Gastrocnemius medialis (tissue), 4 donors: ENCODE data around the gene PLG. TPM values are rescaled to one million over a fixed set of nuclear protein-coding genes. Genes with fewer than 3 reads are reported as not detected.

Experiments used
- ATAC-seq, 2 donors: fragments of 150-250 bp; one replicate each; pipeline ENCODE4 v1.9.1; 2016
- DNase-seq, 2 donors: peaks; one replicate each; pipeline ENCODE4 v3.0.0-alpha.2; 2019
- H3K27ac ChIP-seq, 4 donors: fragments of 200-600 bp; sonication (generic); 1 replicate in 1 of 4; 2 replicates in 3 of 4; pipeline ENCODE4 v1.5.1; 2016 to 2018; ENCODE audit warnings: mild to moderate bottlenecking in 2 of 4, moderate library complexity in 1 of 4
- H3K27me3 ChIP-seq, 3 donors: fragments of 200-600 bp; sonication (generic) in 2 of 3; 1 replicate in 1 of 3; 2 replicates in 2 of 3; pipeline versions ENCODE4 v1.5.1 to v1.6.0; 2016 to 2019; ENCODE audit warnings: mild to moderate bottlenecking in 1 of 3, moderate library complexity in 1 of 3
- H3K36me3 ChIP-seq, 2 donors: fragments of 200-600 bp; sonication (generic) in 1 of 2; one replicate each; pipeline ENCODE4 v1.5.1; 2017 to 2018
- H3K4me1 ChIP-seq, 2 donors: fragments of 200-600 bp; sonication (generic) in 1 of 2; one replicate each; pipeline ENCODE4 v1.5.1; 2016 to 2017; ENCODE audit warnings: mild to moderate bottlenecking in 2 of 2
- H3K4me3 ChIP-seq, 4 donors: fragments of 200-600 bp; sonication (generic) in 3 of 4; 1 replicate in 1 of 4; 2 replicates in 3 of 4; pipeline ENCODE4 v1.5.1; 2016 to 2019; ENCODE audit warnings: mild to moderate bottlenecking in 2 of 4
- H3K9me3 ChIP-seq, 3 donors: fragments of 200-600 bp; sonication (generic) in 2 of 3; 1 replicate in 1 of 3; 2 replicates in 2 of 3; pipeline ENCODE4 v1.5.1; 2016 to 2019
- POLR2A ChIP-seq, 2 donors: fragments of 450-650 bp; IDR thresholded peaks; one replicate each; pipeline ENCODE4 v1.6.1; 2017; ENCODE audit warnings: antibody characterized with exemption in 2 of 2, mild to moderate bottlenecking in 2 of 2, moderate library complexity in 2 of 2
- in situ Hi-C, 4 donors: fragments of 200-750 bp; cut with MboI; loops; one replicate each; pipeline versions ENCODE4 v1.15.0 to v1.8.0; 2017; ENCODE audit warnings: low sequenced_read_pairs in 4 of 4
- intact Hi-C: fragments of 100-400 bp; cut with DNase I; formaldehyde crosslinking; loops from one replicate; pipeline ENCODE4 v1.15.1; 2023; ENCODE audit warnings: low total_unique reads
- total RNA-seq, 4 donors: library from RNA; depleted of rRNA; stranded (reverse); fragments of >200 nt; gene quantifications; one replicate each; pipeline versions ENCODE4 v1.1.0 to v1.2.3, GENCODE V29; 2016
- TF ChIP-seq, protein P1 (sequence below), 5 experiments: fragments of 450-650 bp in 3 of 5; fragments of 200-600 bp in 2 of 5; sonication (generic) in 2 of 5; IDR thresholded peaks in 4 of 5; conservative IDR thresholded peaks in 1 of 5; 1 replicate in 4 of 5; 2 replicates in 1 of 5; pipeline ENCODE4 v1.5.1; 2016 to 2019; ENCODE audit warnings: antibody characterized with exemption in 5 of 5, mild to moderate bottlenecking in 3 of 5, moderate library complexity in 3 of 5

Gene PLG
- total RNA-seq, 4 donors from 2014 or later: 1.1 to 2.4 TPM; not detected in 2

- H3K27ac ChIP-seq: no peak overlapping the region
- in situ Hi-C loops: no loop called here
- H3K27me3 ChIP-seq: no peaks in the 10 kb centered on the region
These were observed 12.8 kb downstream of the PLG start for GRCh38 chr6:160714731-160715316.

DNA sequence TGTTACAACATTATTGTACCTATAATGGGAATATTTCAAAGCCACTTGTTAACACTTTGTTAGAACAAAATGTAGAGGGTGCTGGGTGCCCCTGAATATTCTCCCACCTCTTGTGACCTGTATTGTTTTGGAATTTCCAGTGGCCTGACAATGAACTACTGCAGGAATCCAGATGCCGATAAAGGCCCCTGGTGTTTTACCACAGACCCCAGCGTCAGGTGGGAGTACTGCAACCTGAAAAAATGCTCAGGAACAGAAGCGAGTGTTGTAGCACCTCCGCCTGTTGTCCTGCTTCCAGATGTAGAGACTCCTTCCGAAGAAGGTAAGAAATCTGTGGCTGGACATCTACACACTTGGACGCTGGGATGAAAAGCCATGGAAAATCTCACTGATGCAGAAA lies 28.9 kb downstream of the PLG start:
- in situ Hi-C loops (no loop called here), intact Hi-C loops (no loop called here)
- Histone ChIP-seq H3K4me3 (no peak overlapping the region), H3K27me3 (no peaks in the 10 kb centered on the region), H3K4me1 (no peaks in the 10 kb centered on the region), H3K9me3 (no peaks in the 10 kb centered on the region), H3K36me3 (no peaks in the 10 kb centered on the region), H3K27ac (no peak overlapping the region)
- no peak for DNase-seq
- TF ChIP-seq POLR2A (IDR thresholded peaks at IDR 0.05): no peak
- no peak for ATAC-seq

More at GRCh38 chr6:160714731-160715316, 12.8 kb downstream of the PLG start:
- ATAC-seq: no peak
- intact Hi-C loops: no loop called here
- Histone ChIP-seq H3K4me1 (no peaks in the 10 kb centered on the region), H3K36me3 (no peaks in the 10 kb centered on the region), H3K9me3 (no peaks in the 10 kb centered on the region), H3K4me3 (no peak overlapping the region)
- no peak for TF ChIP-seq POLR2A (IDR thresholded peaks at IDR 0.05)
- TF ChIP-seq, protein P1, sequence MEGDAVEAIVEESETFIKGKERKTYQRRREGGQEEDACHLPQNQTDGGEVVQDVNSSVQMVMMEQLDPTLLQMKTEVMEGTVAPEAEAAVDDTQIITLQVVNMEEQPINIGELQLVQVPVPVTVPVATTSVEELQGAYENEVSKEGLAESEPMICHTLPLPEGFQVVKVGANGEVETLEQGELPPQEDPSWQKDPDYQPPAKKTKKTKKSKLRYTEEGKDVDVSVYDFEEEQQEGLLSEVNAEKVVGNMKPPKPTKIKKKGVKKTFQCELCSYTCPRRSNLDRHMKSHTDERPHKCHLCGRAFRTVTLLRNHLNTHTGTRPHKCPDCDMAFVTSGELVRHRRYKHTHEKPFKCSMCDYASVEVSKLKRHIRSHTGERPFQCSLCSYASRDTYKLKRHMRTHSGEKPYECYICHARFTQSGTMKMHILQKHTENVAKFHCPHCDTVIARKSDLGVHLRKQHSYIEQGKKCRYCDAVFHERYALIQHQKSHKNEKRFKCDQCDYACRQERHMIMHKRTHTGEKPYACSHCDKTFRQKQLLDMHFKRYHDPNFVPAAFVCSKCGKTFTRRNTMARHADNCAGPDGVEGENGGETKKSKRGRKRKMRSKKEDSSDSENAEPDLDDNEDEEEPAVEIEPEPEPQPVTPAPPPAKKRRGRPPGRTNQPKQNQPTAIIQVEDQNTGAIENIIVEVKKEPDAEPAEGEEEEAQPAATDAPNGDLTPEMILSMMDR (IDR thresholded peaks at IDR 0.05 in 4 of 5, conservative IDR thresholded peaks at IDR 0.05 in 1 of 5): no peak
- DNase-seq: no peak

DNA sequence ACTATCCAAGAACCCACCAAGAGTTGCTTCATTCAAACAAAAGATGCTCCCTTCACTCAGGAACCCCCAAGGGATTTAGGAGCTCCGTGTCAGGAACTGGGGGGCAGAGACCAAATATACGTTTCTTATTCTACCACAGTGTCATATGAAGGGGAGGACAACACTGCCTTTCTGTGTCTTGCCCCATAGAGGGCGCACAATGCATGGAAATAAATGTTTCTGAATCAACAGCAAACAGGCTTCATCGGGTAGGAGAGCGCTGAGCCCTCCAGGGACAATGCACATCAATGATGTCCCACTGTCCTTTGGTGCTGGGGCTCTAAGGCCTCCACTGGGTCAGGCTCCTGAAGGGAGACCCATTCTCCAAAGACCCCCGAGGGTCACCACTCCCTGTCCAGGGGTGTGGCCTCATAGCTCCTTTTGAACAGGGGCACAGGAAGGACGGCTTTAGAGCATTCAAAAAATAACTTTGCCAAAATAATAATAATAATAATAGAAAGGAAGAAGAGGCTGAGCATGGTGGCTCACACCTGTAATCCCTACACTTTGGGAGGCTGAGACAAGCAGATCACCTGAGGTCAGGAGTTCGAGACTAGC lies 31.1 kb downstream of the PLG start:
- intact Hi-C loops: no loop called here
- H3K27ac ChIP-seq: no peak overlapping the region

GRCh38 chr6:160734627-160735026 lies 32.6 kb downstream of the PLG start:
- Histone ChIP-seq H3K27ac (no peak overlapping the region), H3K4me1 (no peaks in the 10 kb centered on the region), H3K27me3 (no peaks in the 10 kb centered on the region), H3K36me3 (no peaks in the 10 kb centered on the region), H3K4me3 (no peak overlapping the region), H3K9me3 (no peaks in the 10 kb centered on the region)
- no peak for TF ChIP-seq POLR2A (IDR thresholded peaks at IDR 0.05)
- TF ChIP-seq, protein P1 (IDR thresholded peaks at IDR 0.05 in 4 of 5, conservative IDR thresholded peaks at IDR 0.05 in 1 of 5): no peak
- intact Hi-C loops: no loop called here
- in situ Hi-C loops: no loop called here
- ATAC-seq (no peak), DNase-seq (no peak)

More for the DNA sequence above, 31.1 kb downstream of the PLG start:
- Histone ChIP-seq H3K27me3 (no peaks in the 10 kb centered on the region), H3K4me3 (no peak overlapping the region), H3K36me3 (no peaks in the 10 kb centered on the region), H3K9me3 (no peaks in the 10 kb centered on the region), H3K4me1 (no peaks in the 10 kb centered on the region)
- in situ Hi-C loops: no loop called here
- TF ChIP-seq, protein P1 (IDR thresholded peaks at IDR 0.05 in 4 of 5, conservative IDR thresholded peaks at IDR 0.05 in 1 of 5): peak in 1 of 5 experiments; percentile 20
- TF ChIP-seq POLR2A (IDR thresholded peaks at IDR 0.05): no peak
- DNase-seq (no peak), ATAC-seq (no peak)

GRCh38 chr6:160735523-160735922 lies 33.5 kb downstream of the PLG start:
- DNase-seq (no peak), ATAC-seq (no peak)
- no peaks in the 10 kb centered on the region for H3K4me1 ChIP-seq
- no peaks in the 10 kb centered on the region for H3K27me3 ChIP-seq
- H3K27ac ChIP-seq: no peak overlapping the region
- no peak overlapping the region for H3K4me3 ChIP-seq
- TF ChIP-seq, protein P1 (IDR thresholded peaks at IDR 0.05 in 4 of 5, conservative IDR thresholded peaks at IDR 0.05 in 1 of 5): no peak
- TF ChIP-seq POLR2A (IDR thresholded peaks at IDR 0.05): no peak
- H3K9me3 ChIP-seq: no peaks in the 10 kb centered on the region
- intact Hi-C loops: no loop called here
- in situ Hi-C loops: no loop called here
- H3K36me3 ChIP-seq: no peaks in the 10 kb centered on the region
